ENCODE results near the gene SEC23B.

DNA sequence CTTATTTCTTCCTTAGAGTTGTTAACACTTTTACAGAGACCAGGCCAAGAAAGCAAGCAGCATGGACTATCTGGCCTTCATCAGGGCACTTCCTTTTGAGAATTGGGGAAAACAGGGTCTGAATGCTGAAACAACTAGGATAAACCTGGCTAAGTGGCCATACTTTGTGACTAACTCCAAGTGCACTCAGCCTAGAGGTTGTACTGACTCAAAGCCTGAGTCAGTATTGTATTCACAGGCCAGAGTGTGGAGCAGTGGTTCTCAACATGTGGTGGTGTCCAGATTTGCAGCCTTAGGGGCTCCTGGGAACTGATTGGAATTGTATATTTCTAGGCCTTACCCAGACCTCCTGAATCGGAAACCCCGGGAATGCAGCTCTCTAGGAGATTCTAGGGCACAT, 20.1 kb downstream of the SEC23B start:
- TF ChIP-seq ARNT (IDR thresholded peaks at IDR 0.05) (no peak), SUZ12 (IDR thresholded peaks at IDR 0.05) (no peak), SP1 (IDR thresholded peaks at IDR 0.05) (no peak), ZNF384 (IDR thresholded peaks at IDR 0.05) (no peak), TARDBP (IDR thresholded peaks at IDR 0.05) (no peak), CTBP1 (IDR thresholded peaks at IDR 0.05; ENCODE audit: borderline replicate concordance) (no peak), ELF4 (IDR thresholded peaks at IDR 0.05) (no peak), FOXK2 (IDR thresholded peaks at IDR 0.05) (no peak), FOXM1 (IDR thresholded peaks at IDR 0.05; ENCODE audit: borderline replicate concordance) (no peak)

Data from HEK293T (cell line).